HuH-7.5 (cell line): ENCODE data around the gene MRPL38.
A peak's percentile ranks its signal among the peaks of the same experiment; 100 is the strongest.
"Not testable (repeated sequence)": the region's sequence is repeated elsewhere in the genome, so short reads cannot be mapped to it uniquely, and the experiment has no call there.

ENCODE experiments used
- DNase-seq: peaks from one replicate; pipeline ENCODE4 v3.0.0; 2011; ENCODE audit warnings: low spot score

Gene MRPL38

GRCh38 chr17:75876190-75876937 lies 28.3 kb downstream of the MRPL38 start:
- peak; percentile 66 for DNase-seq

GRCh38 chr17:75875940-75876189 lies 28.8 kb downstream of the MRPL38 start:
- DNase-seq, result no peak

DNA sequence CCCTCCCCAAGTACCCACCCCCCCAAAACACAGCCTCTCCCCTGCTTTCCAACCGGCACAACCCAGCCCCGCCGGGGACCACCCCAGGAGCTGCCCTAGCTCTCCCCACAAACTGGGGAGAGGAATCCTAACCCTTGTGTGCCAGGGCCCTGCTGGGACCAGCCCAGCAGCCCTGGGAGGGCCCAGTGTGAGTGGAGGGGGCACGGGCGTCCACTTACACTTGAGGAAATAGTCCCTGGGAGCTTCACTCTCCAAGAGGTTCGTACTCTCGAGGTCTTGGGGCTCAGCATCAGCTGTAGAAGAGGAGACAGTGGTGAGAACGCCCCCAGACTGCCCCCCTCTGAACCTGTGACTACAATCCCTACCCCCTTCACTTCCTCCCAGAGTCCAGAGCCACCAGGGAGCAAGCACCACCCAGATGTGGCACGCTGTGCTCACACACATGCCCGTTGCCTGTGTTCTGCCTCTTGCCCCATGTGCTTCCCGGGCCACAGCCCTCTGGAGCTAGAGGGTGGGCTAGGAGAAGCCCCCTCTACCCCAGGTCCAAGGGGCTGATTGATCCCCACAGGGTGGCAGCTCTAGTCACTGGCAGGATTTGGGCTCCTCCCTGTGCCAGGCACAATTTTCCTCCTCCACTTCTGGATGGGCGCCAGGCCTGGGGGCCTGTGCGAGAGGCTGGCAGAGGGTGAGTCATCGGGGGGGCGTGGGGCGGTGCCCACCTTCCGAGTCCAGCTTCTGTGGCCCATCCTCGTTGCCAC lies 29.3 kb downstream of the MRPL38 start:
- no peak for DNase-seq

GRCh38 chr17:75874323-75875181 lies 30.1 kb downstream of the MRPL38 start:
- DNase-seq, result no peak

GRCh38 chr17:75873587-75874322 lies 30.9 kb downstream of the MRPL38 start:
- no peak for DNase-seq

GRCh38 chr17:75872434-75873351 lies 32.0 kb downstream of the MRPL38 start:
- peak; percentile 89 for DNase-seq

GRCh38 chr17:75870228-75870627 lies 34.5 kb downstream of the MRPL38 start:
- DNase-seq, result not testable (repeated sequence)

GRCh38 chr17:75869282-75870141 lies 35.2 kb downstream of the MRPL38 start:
- no peak for DNase-seq

GRCh38 chr17:75868730-75869281 lies 35.9 kb downstream of the MRPL38 start:
- not testable (repeated sequence) for DNase-seq

- not testable (repeated sequence) for DNase-seq
Measured at GRCh38 chr17:75865404-75866188, 39.1 kb downstream of the MRPL38 start.

DNA sequence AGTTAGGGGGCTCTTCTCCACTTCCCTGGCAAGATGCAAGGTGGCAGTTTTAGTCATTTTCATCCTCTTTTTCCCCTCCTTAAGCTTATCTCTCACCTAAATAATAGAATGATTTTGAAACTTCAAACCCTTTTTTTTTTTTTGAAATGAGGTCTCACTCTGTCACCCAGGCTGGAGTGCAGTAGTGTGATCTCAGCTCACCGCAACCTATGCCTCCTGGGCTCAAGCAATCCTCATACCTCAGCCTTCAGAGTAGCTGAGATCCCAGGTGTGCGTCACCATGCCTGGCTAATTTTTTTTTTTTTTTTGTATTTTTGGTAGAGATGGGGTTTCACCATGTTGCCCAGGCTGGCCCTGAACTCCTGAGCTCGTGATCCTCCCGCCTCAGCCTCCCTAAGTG lies 39.8 kb downstream of the MRPL38 start:
- DNase-seq, result not testable (repeated sequence)

DNA sequence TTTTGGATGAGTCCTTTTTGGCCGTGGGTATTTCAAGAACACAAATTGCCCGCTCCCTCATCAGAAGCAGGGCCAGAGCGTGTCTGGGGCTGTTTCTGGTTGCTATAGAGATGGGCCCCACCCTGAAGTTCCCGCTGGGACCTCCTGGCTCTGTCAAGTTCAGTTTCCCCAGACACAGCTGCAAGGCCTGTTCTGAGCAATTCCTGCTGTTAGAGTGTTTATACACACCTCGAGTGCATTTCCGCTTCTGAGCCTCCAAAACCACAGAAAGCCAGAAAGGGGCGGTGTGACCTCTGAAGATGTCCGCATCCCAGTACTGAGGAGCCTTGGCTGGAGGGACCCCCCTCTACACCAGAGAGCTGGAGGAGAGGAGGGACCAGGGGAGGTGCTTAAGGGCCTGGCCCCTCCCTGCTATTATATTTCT lies 40.2 kb downstream of the MRPL38 start:
- DNase-seq, result no peak

DNA sequence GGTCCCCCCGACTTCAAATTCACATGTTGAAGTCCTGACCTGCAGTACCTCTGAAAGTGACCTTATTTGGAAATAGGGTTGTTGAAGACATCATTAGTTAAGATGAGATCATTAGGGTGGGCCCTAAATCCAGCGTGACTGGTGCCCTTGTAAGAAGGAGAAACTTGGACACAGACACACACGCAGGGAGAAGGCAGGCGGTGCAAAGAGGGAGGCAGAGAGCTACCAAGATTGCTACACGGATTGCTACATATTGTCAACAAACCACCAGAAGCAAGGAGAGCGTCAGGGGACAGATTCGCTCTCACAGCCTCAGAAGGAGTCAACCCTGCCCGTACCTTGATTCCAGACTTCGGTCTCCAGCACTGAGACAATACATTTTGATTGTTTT lies 42.8 kb downstream of the MRPL38 start:
- no peak for DNase-seq

DNA sequence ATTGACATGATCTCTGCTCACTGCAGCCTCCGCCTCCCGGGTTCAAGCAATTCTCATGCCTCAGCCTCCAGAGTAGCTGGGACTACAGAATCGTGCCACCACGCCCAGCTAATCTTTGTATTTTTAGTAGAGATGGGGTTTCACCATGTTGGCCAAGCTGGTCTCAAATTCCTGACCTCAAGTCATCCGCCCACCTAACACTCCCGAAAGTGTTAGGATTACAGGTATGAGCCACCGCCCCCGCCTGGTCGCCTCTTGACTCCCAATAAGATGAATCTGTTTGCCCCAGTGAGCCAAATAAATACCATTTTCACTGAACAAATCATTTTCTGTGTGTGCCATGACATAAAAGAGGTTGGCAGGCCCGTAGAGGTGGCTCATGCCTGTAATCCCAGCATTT lies 45.3 kb downstream of the MRPL38 start:
- not testable (repeated sequence) for DNase-seq

- no peak for DNase-seq
Measured at GRCh38 chr17:75856062-75856756, 48.5 kb downstream of the MRPL38 start.

- peak; percentile 98 for DNase-seq
Measured at GRCh38 chr17:75855310-75856061, 49.2 kb downstream of the MRPL38 start, which contains the start of gene WBP2. Gene WBP2 (minus strand): TSS chr17:75855335. CDS start chr17:75855297, 38 bp downstream.

DNA sequence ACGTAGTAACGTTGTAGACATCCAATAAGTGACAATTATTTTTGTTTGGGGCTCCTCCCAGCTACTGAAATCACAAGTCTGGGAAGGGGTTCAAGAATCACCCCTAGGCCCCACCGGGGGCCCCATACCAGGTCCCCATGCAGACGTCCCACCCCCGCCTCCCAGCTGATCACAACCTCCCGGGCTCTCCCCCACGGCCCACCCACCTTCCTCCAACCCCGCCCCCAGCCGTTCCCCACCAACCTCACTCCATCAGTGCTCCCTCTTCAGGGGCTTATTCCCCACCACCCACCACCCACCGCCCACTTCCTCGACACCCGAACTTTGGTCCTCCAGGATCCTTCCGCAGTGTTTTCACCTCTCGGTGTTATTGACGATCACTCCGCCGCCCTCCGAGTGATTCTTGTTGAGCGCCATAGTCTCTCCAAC lies 49.8 kb downstream of the MRPL38 start:
- DNase-seq, result no peak
